K562 (cell line): ENCODE measurements around the gene BTG2. TPM values are rescaled to one million over a fixed set of nuclear protein-coding genes. Genes with fewer than 3 reads are reported as not detected.

ENCODE experiments used
- ASH1L ChIP-seq: fragments of 450-650 bp; IDR thresholded peaks from 2 replicates; pipeline ENCODE4 v1.6.1; 2018; ENCODE audit warnings: borderline replicate concordance, mild to moderate bottlenecking, low read depth; ENCODE audit not compliant: partially characterized antibody
- E2F6 ChIP-seq, 2 experiments: IDR thresholded peaks; 2 replicates each; pipeline ENCODE4 v1.6.1; 2011; ENCODE audit warnings: borderline replicate concordance in 1 of 2, control low read depth in 1 of 2, low read depth in 1 of 2, low read length in 1 of 2, mild to moderate bottlenecking in 1 of 2, mixed read lengths in 1 of 2, moderate library complexity in 1 of 2; ENCODE audit not compliant: insufficient read depth in 1 of 2, insufficient read length in 1 of 2, poor library complexity in 1 of 2, severe bottlenecking in 1 of 2; ENCODE audit errors: extremely low read depth in 1 of 2
- EGR1 ChIP-seq: fragments of 450-650 bp; conservative IDR thresholded peaks from 2 replicates; pipeline ENCODE4 v1.6.1; 2017; ENCODE audit warnings: mild to moderate bottlenecking
- GMEB1 ChIP-seq: fragments of 250-450 bp; sonication (Bioruptor Pico); IDR thresholded peaks from 2 replicates; pipeline ENCODE4 v1.4.0; 2020; ENCODE audit warnings: mild to moderate bottlenecking
- HDAC3 ChIP-seq: fragments of 450-650 bp; IDR thresholded peaks from 2 replicates; pipeline ENCODE4 v1.6.1; 2018; ENCODE audit warnings: borderline replicate concordance, mild to moderate bottlenecking, moderate library complexity; ENCODE audit not compliant: partially characterized antibody
- HNRNPL ChIP-seq: fragments of 200-400 bp; formaldehyde crosslinking; IDR thresholded peaks from 2 replicates; pipeline ENCODE4 v1.6.1; 2017; ENCODE audit warnings: low read depth, mild to moderate bottlenecking, low read length
- KDM2B ChIP-seq: fragments of 250-450 bp; sonication (Bioruptor Pico); IDR thresholded peaks from 2 replicates; pipeline ENCODE4 v1.8.0; 2021; ENCODE audit warnings: mild to moderate bottlenecking, moderate library complexity
- KLF16 ChIP-seq: IDR thresholded peaks from 2 replicates; pipeline ENCODE4 v1.6.1; 2016; ENCODE audit warnings: antibody characterized with exemption
- NR2C1 ChIP-seq, 2 experiments: fragments of 450-650 bp; IDR thresholded peaks; 2 replicates each; pipeline ENCODE4 v1.6.1; 2017; ENCODE audit warnings: mild to moderate bottlenecking in 2 of 2, antibody characterized with exemption in 1 of 2, inconsistent platforms in 1 of 2, missing compliant biosample characterization in 1 of 2, missing genetic modification characterization in 1 of 2
- POLR2AphosphoS5 ChIP-seq: IDR thresholded peaks from 2 replicates; pipeline ENCODE4 v1.6.1; 2011; ENCODE audit warnings: mild to moderate bottlenecking, low read depth, low read length, moderate library complexity; ENCODE audit not compliant: control insufficient read depth, insufficient read depth
- PURB ChIP-seq: sonication (generic); formaldehyde crosslinking; IDR thresholded peaks from 2 replicates; pipeline ENCODE4 v1.9.0; 2021; ENCODE audit warnings: low read depth, mild to moderate bottlenecking, missing genetic modification reagents
- SOX6 ChIP-seq: fragments of 450-650 bp; IDR thresholded peaks from 2 replicates; pipeline ENCODE4 v1.6.1; 2014; ENCODE audit warnings: mild to moderate bottlenecking
- TAF1 ChIP-seq: IDR thresholded peaks from 2 replicates; pipeline ENCODE4 v1.6.1; 2011; ENCODE audit warnings: mild to moderate bottlenecking, low read length, moderate library complexity; ENCODE audit not compliant: insufficient read depth, control insufficient read depth, severe bottlenecking; ENCODE audit errors: extremely low read depth
- TEAD1 ChIP-seq, 2 experiments: fragments of 450-650 bp in 1 of 2; sonication (generic) in 1 of 2; formaldehyde crosslinking; IDR thresholded peaks; 2 replicates each; pipeline versions ENCODE4 v1.4.0 to v1.8.0; 2020 to 2022; ENCODE audit warnings: mild to moderate bottlenecking in 2 of 2, missing genetic modification reagents in 1 of 2
- ZC3H11A ChIP-seq: IDR thresholded peaks from 2 replicates; pipeline ENCODE4 v1.6.1; 2012; ENCODE audit warnings: low read depth, low read length, improper control_type of control experiment
- ZFX ChIP-seq: sonication (generic); formaldehyde crosslinking; IDR thresholded peaks from 2 replicates; pipeline ENCODE4 v1.8.0; 2022; ENCODE audit warnings: mild to moderate bottlenecking, missing genetic modification reagents, moderate library complexity
- ZMIZ1 ChIP-seq, 2 experiments: fragments of 150-350 bp in 1 of 2; IDR thresholded peaks; 2 replicates each; pipeline ENCODE4 v1.6.1; 2012 to 2016; ENCODE audit warnings: low read depth in 2 of 2, low read length in 2 of 2, mild to moderate bottlenecking in 1 of 2, moderate library complexity in 1 of 2
- ZNF175 ChIP-seq: fragments of 200-800 bp; sonication (Bioruptor generic); IDR thresholded peaks from 2 replicates; pipeline ENCODE4 v1.6.1; 2016; ENCODE audit warnings: low read depth, mild to moderate bottlenecking, missing genetic modification characterization, missing compliant biosample characterization
- ZNF507 ChIP-seq: conservative IDR thresholded peaks from 2 replicates; pipeline ENCODE4 v1.6.1; 2017; ENCODE audit warnings: missing genetic modification characterization, missing compliant biosample characterization
- ZNF583 ChIP-seq: fragments of 250-450 bp; sonication (Bioruptor Pico); IDR thresholded peaks from 2 replicates; pipeline ENCODE4 v1.4.0; 2020
- polyA plus RNA-seq, 8 experiments: library from polyadenylated mRNA; depleted of rRNA in 4 of 8; stranded (reverse) in 5 of 8; unstranded in 3 of 8; fragments of >200 nt; fragmentation: Nextera tagmentation in 2 of 8; fragmentation: Illumina TruSeq in 1 of 8; extraction: Ambion mirVana in 2 of 8; extraction: Trizol in 1 of 8; gene quantifications; 2 replicates each; pipeline versions ENCODE4 v1.2.1 to v1.2.3, GENCODE V29; 2011 to 2014; ENCODE audit warnings: inconsistent platforms in 1 of 8, missing spikeins in 1 of 8
- total RNA-seq, 7 experiments: library from RNA; depleted of rRNA in 6 of 7; stranded (reverse); fragments of >200 nt in 6 of 7; fragmentation: Illumina TruSeq in 2 of 7; extraction: Trizol in 2 of 7; gene quantifications; 2 replicates each; pipeline versions ENCODE4 v1.2.1 to v1.2.3, GENCODE V29; 2011 to 2021; ENCODE audit warnings: low replicate concordance in 1 of 7

Gene BTG2
- total and polyA plus RNA-seq, 9 of the 15 experiments (the other 6 are each of a cell fraction or from before 2014, with no cell fraction given), result 2.3 to 41.9 (median 8.7) TPM

- TF ChIP-seq ZFX (peak; percentile 42; the same call in 1 of the 2 replicates), TAF1 (peak; percentile 21), ZNF583 (0 out of 2 replicates have a peak, but pooled peaks have one; percentile 24), SOX6 (peak; percentile 42; the same call in 1 of the 2 replicates), ZNF507 (tag) (no peak), ZMIZ1 (IDR thresholded peaks at IDR 0.05; ENCODE audit: low read depth in 2 of 2, low read length in 2 of 2) (peak in 1 of 2 experiments; percentile 35; a peak in 1 of 4 replicates), EGR1 (peak; percentile 95), POLR2AphosphoS5 (peak; percentile 70), GMEB1 (CRISPR knock-in tag) (no peak), HDAC3 (no peak), ZC3H11A (no peak), HNRNPL (no peak), ASH1L (no peak), E2F6 (IDR thresholded peaks at IDR 0.05; ENCODE audit: borderline replicate concordance in 1 of 2, extremely low read depth in 1 of 2, insufficient read depth in 1 of 2, insufficient read length in 1 of 2, low read depth in 1 of 2, low read length in 1 of 2, poor library complexity in 1 of 2, severe bottlenecking in 1 of 2) (peak in 1 of 2 experiments; percentile 60), ZNF175 (CRISPR knock-in tag) (peak; percentile 50; the same call in 1 of the 2 replicates), TEAD1 (CRISPR knock-in tag; IDR thresholded peaks at IDR 0.05) (peak in 1 of 2 experiments; percentile 44; a peak in 1 of 4 replicates), KLF16 (peak; percentile 38; the same call in 1 of the 2 replicates), PURB (CRISPR knock-in tag) (no peak), KDM2B (CRISPR knock-in tag) (no peak), NR2C1 (IDR thresholded peaks at IDR 0.05) (no peak), NR2C1 (tag; IDR thresholded peaks at IDR 0.05) (peak; percentile 21; the same call in 1 of the 2 replicates)
These were observed 15.9 kb upstream of the BTG2 start (continued) for GRCh38 chr1:203289281-203289981.
